ENCODE data around the gene SLAMF1. TPM values are rescaled to one million over a fixed set of nuclear protein-coding genes. Genes with fewer than 3 reads are reported as not detected.
"Not testable (repeated sequence)": the region's sequence is repeated elsewhere in the genome, so short reads cannot be mapped to it uniquely, and the experiment has no call there.

The SLAMF1 gene, protein sequence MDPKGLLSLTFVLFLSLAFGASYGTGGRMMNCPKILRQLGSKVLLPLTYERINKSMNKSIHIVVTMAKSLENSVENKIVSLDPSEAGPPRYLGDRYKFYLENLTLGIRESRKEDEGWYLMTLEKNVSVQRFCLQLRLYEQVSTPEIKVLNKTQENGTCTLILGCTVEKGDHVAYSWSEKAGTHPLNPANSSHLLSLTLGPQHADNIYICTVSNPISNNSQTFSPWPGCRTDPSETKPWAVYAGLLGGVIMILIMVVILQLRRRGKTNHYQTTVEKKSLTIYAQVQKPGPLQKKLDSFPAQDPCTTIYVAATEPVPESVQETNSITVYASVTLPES
- not detected in 2 replicates for total RNA-seq (2014; rRNA removed; shearing (Covaris generic))

DNA sequence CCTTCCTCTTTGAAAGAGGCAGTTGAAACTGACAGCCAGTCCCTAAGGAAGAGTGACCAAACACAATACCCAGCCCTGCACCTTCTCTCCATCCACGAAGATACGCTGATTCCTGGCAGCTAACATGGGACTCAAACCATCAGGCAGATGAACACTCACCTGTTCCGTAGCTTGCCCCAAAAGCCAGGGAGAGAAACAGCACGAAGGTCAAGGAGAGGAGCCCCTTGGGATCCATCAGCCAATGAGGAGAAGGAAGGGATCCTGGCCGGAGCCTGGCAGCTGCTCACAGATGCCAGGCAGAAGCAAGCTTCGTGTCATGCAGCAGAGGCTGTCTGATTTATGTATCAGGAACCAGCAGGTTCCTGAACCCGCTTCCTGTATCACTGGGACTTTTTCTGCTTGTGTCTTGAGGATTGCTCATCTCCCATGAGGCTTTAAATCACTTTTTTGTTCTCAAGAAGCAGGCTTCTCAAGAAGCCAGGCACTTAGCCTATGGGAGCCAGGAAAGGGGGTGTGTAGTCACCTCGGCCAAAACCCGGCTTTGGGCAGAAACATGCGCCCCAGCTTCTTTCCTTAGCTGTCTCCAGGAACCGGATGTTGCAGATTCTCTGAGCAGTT is at the start of gene SLAMF1:
Gene SLAMF1 (minus strand): TSS at position 334 of the 618 bp plus-strand sequence. CDS start 99 bp downstream, at position 235.
- in situ Hi-C loops (cut with HindIII; ENCODE audit: low sequenced_read_pairs), result no loop called here
- DNase-seq (ENCODE audit: low spot score), result no peak

DNA sequence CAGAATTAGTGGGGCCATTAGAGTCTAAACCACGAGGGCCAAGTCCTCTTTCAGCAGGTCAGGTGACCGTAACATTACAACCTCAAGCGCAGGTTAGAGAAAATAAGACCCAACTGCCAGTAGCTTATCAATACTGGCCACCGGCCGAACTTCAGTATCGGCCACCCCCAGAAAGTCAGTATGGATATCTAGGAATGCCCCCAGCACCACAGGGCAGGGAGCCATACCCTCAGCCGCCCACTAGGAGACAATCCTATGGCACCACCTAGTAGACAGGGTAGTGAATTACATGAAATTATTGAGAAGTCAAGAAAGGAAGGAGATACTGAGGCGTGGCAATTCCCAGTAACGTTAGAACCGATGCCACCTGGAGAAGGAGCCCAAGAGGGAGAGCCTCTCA is 45.5 kb upstream of the SLAMF1 start:
- in situ Hi-C loops (cut with HindIII; ENCODE audit: low sequenced_read_pairs); DNase-seq (ENCODE audit: low spot score): not testable (repeated sequence)

DNA sequence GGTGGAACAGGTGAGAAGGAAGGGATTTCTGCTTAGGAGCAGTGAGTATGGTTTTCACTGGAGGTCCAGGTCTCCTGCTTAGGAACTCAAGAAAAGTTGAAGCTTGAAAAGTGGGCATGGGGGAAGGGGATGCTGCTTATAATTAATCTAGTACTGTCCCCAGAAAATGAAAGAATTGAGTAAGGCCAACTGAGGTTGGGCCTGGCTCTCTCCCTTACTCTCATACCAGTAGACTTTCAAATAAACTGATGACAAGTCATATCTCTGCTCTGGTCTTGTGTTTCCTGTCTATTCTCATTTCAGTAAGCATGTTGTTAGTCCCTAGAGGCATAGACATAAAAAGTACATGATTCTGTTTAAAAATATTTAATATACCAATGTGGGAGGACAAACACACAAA is 38.4 kb upstream of the SLAMF1 start:
- no peak for DNase-seq (ENCODE audit: low spot score)
- in situ Hi-C loops (cut with HindIII; ENCODE audit: low sequenced_read_pairs), result no loop called here

DNA sequence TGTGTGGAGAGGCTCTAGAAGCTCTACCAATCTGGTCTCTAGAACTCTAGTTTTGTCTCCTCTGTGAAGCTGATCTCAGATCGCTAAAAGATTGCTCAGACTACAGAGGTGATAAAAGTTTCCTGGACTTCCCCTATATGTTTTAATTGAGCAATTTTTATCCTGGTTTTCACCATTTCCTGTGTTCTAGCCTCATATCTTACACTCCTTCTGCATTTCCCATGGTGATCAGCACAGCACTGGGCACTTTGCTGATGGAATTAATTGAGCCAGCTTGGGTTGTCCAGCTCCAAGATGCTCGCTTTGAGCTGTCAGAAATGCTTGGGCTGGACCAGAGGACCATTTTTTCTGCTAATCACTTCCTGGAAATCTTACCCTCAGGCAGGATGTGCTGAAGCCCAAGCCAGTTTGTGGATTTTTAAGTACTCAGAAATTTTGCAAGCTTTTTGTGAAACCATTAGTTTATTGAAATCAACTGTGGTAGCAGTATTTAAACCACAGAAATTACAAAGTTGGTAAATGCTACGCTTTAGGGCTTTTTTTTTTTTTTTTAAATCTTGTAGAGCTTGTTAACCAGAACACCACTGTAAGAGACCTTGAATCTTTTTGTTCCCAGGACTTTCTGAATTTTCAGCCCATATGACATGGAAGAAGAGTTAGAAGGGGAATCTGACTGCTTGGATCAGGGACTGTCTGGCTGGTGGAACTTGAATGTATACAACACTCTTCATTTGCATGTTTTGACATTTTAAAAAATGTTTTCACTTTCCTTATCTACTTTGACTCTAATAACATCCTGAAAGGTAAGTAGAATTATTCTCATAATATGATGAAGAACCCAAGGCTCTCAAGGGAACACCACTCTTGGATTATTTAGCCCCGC is 36.4 kb upstream of the SLAMF1 start:
- in situ Hi-C loops (cut with HindIII; ENCODE audit: low sequenced_read_pairs), result no loop called here
- no peak for DNase-seq (ENCODE audit: low spot score)

DNA sequence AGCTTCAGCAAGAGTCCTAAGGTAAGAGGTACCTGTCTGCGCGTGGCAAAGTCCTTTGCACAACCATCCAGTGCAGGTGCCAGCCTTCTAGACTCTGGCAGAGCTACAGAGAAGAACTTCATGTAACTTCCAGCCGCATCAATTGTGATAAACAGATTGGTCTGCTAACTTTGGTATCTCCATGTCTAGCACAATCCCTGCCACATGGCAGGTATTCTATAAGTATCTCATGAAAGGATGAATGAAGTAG is 35.0 kb upstream of the SLAMF1 start:
- in situ Hi-C loops (cut with HindIII; ENCODE audit: low sequenced_read_pairs), result no loop called here
- DNase-seq (ENCODE audit: low spot score), result no peak

DNA sequence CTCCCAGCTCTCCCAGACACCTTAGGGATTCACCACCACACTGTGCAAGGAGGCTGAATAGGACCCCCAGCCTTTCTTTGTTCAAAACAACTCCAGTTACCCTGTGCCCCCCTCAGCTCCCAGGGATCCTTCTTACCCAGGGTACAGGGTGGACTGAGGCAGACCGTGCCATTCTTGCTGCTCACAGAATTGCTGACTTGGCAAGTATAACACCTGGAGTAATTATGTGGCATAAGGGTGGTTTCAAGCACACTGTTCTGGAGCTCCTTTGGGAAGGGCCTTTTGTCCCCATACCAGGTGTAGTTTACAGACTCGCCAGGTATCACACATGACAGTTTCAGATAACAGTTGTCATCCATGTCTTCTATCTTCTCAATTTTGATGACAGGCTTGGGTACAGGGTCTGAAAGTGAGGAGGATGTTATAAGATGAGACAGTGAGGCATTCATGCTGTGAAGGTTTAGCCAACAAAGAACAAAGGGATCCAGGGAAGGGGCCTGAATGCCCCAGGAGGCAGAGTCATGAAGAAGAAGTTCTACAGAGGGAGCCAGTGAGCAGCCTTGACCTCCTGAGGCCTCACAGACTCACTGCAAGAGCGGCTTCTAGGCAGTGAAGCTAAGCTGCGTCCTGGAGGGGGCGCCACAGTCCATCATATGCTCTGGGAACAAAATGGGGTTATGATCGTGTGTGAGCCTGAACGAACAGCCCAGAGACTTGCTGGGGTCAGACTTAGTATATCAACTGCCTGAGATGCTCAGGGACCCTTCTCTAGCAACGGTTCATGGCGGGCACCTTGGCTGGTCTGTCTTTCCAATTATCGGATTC is 34.4 kb upstream of the SLAMF1 start:
- in situ Hi-C loops (cut with HindIII; ENCODE audit: low sequenced_read_pairs), result no loop called here
- DNase-seq (ENCODE audit: low spot score), result peak; percentile 29

DNA sequence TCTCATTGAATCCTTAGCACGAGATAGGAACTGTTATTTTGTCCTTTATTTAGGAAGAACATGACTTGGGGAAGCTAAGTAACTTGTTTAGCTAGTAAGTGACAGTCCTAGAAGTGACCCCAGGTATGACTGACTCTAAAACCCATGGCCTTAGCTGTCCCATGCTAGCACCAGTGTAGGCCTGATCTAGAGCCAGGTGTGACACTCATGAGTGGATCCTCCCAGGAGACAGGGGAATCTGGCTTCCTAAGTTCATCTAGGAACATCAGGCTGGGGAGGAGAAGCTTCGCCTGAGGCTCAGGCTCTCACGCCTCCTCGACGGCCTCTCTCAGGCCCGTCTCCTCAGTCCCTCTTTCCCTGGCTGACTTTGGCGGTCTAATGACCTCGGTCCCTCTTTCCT is 33.6 kb upstream of the SLAMF1 start:
- in situ Hi-C loops (cut with HindIII; ENCODE audit: low sequenced_read_pairs), result no loop called here
- DNase-seq (ENCODE audit: low spot score), result no peak

DNA sequence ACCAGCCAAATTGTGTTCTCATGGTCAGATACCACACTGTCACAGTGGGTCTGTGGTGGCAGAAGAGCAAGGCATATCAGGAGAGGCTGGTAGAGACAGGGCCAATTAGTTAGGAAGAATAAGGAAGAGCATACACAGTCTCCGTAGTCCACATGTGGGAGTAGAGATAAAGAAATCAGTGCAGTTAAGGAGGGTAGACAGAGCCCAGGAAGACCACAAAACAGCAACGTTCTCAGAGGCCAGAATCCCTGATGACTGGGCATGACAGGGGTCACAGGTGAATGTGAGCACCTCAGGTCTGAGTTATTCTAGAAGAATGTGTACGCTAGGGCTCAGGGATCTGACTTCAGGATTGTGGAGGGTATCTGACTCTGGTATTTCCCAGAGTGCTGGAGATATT is 33.0 kb upstream of the SLAMF1 start:
- no peak for DNase-seq (ENCODE audit: low spot score)
- in situ Hi-C loops (cut with HindIII; ENCODE audit: low sequenced_read_pairs), result no loop called here

DNA sequence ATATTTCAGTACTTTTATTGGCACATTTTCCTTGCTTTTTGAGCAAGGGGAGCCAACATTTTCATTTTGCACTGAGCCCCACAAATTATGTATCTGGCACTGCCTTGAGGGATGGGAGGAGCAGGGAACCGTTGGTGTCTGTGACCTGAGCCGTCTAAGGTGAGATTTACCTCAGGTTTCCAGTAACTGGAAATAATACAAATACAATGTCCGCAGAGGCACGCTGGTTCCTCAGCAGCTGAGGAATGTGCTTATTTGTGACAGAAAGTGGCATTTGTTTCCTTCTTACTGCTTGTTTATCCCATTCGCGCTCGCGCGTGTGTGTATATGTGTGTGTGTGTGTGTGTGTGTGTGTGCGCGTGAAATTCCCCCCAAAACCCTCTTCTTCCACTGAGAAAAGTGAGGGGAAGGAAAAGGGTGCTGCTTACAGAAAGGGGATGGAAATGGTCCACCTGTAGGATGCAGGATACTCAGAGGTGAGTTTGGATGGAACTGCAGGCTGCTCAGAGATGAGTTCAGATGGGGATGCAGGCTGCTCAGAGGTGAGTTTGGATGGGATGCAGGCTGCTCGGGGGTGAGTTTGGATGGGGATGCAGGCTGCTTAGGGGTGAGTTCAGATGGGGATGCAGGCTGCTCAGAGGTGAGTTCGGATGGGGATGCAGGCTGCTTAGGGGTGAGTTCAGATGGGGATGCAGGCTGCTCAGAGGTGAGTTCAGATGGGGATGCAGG is 30.2 kb upstream of the SLAMF1 start:
- in situ Hi-C loops (cut with HindIII; ENCODE audit: low sequenced_read_pairs), result no loop called here
- no peak for DNase-seq (ENCODE audit: low spot score)

DNA sequence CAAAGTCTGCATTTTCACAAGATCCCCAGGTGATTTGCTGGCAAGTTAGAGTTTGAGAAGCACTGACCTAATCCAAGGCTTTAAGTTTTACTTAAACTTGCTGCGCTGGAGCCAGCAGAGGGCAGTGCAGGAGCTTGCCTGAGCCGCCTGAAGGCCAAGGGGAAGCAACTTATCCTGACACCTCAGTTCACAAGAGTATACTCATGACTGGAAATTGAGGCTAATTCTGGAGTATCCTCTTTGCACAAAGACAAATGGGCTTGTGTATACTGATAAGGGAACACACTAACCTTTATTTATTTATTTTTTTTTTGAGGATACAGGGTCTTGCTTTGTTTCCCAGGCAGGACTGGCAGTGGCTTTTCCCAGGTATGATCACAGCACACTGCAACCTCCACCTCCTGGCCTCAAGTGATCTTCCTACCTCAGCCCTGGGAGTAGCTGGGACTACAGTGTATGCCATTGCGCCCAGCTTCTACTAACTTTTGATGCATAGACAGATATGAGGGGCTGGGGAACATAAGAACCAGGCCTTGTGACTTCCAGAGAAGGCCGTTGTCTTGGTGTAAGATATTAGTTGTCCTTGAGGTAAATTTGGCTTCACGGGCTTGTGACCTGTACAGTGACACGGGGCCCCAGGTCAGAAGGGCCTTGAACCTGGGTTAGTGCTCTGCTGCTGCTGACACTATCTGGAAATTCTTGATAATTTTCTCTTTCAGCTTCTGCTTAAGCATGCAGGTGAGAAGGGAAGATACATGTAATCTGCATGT is 29.0 kb upstream of the SLAMF1 start:
- DNase-seq (ENCODE audit: low spot score), result peak; percentile 27
- in situ Hi-C loops (cut with HindIII; ENCODE audit: low sequenced_read_pairs), result no loop called here

DNA sequence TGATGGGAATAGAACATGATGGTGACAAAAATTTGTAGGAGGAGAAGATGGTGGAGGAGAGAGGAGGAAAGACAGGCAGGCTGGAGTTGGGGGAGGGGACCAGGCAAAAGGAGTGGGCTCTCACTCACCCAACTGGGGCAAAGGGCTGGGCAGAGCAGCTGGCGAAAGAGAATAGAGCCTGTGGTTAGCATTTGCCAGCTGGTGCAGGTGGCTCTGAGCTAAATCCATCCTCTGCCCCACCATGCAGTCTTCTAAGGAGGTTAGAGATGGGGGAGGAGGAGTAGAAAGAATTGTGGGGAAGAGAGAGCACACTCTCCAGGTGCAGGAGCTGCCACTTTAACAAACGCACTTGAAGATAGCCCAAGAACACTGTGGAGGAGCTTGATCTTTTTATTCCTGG is 27.6 kb upstream of the SLAMF1 start:
- in situ Hi-C loops (cut with HindIII; ENCODE audit: low sequenced_read_pairs), result no loop called here
- DNase-seq (ENCODE audit: low spot score), result no peak

DNA sequence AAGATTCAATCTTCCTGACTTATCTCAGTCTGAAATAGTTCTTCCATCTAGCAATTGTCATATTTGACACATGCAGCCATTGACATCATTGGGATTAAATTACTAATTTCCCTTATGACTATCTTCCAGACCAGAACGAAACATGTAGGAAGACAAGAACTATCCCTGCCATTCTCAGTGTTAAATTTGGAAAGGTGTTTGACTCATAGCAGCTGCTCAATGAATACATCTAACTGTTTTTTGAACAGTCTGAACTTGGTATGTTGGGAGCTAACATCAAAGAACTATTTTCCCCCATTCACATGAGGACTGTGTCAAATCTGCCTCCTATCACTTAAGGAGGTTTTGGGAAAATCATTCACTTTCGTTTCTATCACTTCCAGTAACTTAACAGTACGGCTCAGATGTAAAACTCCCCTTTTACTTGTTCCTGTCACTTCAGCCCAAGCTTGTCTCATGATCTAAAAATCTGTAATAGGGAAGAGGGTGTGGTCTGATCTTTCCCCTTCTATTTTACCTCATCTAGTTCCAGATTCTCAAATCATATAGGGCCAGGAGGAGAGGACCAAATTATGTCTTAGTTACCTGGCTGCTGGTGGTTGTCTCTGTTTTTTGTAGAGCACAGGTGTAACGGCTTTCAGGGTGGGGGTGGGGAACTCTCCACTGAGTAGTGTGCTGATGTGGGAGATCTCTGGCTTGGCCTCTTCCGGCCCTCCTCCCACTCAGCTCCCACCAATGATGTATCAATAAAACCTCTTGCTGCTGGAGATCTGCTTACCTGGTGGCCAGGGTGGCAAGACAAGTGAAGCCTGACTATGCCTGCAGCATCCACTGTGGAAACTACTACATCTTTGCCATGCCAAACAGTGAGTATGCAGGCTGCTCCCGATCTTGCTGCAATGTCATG is 26.2 kb upstream of the SLAMF1 start:
- DNase-seq (ENCODE audit: low spot score), result no peak

DNA sequence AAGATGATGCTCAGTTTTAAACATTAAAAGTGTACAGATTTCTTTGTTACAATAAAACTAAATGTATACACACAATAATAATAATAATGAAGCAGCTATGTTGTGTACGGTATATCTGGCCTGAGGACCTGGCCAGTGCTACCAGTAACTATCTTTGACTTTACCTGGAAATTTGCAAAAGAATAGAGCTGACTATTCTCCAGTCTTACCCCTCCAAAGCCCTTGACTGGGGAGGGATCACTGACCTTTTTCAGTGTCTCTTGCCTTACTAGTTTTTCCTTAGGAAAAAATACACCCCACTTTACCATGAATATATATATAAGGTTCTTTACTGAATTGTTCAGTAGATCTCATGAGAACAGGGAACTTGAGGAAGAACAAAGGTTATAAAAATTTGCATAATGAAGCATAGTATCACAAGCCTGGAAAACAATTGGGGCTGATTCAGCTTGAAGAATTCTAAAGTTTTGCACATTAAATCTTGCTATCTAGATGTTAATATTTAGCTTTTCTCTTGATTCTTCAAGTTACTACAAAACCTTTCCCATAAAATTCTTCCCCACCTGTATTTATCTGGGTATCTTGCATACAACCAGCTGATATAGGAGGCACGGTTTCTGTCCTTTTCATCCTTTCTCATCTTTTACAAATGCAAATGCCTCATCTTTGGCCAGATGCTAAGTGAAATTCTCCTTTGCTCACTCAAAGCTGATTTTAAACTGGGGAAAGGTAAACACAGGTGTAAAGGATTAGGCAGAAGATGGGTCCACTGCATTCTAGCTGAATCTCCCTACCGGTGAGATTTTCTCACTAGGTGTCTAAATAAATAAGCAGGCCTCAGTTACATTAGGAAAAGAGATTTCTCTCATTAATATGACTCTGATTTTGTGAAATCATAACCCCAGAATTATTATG is 25.0 kb upstream of the SLAMF1 start:
- DNase-seq (ENCODE audit: low spot score), result no peak
- in situ Hi-C loops (cut with HindIII; ENCODE audit: low sequenced_read_pairs), result no loop called here

More for the DNA sequence above, 26.2 kb upstream of the SLAMF1 start:
- in situ Hi-C loops (cut with HindIII; ENCODE audit: low sequenced_read_pairs), result no loop called here

DNA sequence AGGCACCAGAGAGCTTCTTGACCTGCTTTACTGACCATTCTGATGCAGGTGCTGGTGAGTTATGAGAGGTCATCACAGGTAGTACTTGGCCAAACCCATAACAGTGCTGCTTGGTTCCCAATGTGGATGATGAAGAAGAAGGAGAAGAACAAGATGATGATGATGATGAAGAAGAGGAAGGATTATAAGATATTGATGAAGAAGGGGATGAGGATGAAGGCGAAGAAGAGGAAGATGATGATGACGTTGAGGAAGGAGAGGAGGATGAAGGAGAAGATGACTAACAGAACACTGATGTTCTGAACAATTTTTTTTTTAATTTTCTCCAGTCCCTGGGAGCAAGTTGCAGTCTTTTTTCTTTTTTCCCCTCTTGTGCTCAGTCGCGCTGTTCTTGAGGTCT is 23.9 kb upstream of the SLAMF1 start:
- in situ Hi-C loops (cut with HindIII; ENCODE audit: low sequenced_read_pairs), result no loop called here
- no peak for DNase-seq (ENCODE audit: low spot score)

DNA sequence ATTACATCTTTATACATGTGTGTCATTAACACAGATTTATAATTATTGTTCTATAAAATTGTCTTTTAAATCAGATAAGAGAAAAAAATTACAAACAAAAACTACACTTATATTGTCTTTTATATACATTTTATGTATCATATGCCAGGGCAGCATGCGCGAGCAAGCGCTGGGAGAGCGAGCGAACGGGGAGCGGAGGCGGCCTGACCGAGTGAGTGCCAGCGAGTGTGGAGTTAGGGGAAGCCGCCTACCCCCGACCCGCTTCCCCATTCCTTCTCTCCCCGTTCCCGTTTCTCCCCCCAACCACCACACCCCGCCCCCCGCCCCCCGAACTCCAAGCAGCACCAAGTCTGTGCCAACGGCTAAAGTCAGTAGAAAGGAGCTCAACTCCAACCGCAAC is 23.0 kb upstream of the SLAMF1 start:
- in situ Hi-C loops (cut with HindIII; ENCODE audit: low sequenced_read_pairs), result no loop called here
- no peak for DNase-seq (ENCODE audit: low spot score)

DNA sequence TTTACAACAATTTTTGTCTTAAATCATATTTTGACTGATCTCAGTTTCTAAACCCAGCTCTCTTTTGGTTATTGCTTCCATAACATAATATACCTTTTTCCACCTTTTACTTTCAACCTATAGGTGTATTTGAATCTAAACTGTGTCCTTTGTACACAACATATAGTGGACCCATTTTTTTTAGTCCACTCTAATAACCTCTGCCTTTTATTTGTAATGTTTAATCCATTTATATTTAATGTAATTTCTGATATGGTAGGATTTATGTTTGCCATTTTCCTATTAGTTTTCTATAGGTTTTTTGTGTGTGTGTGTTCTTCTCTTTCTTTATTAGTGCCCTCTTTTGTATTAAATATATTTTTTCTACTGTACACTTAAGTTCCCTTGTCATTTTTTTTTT is 22.4 kb upstream of the SLAMF1 start:
- in situ Hi-C loops (cut with HindIII; ENCODE audit: low sequenced_read_pairs), result no loop called here
- DNase-seq (ENCODE audit: low spot score), result no peak
